SK-N-SH (cell line): ENCODE results near the gene VEGFA.

Experiments used
- CHD2 ChIP-seq: fragments of 150-350 bp; IDR thresholded peaks from 2 replicates; pipeline ENCODE4 v1.6.1; 2018; ENCODE audit warnings: low read length; ENCODE audit not compliant: partially characterized antibody
- EP300 ChIP-seq, 2 experiments: IDR thresholded peaks; 2 replicates each; pipeline versions ENCODE4 v1.4.0 to v1.6.1; 2012; ENCODE audit warnings: borderline replicate concordance in 1 of 2, low read depth in 1 of 2, low read length in 1 of 2
- EZH2phosphoT487 ChIP-seq: fragments of 200-600 bp; sonication (generic); IDR thresholded peaks from 2 replicates; pipeline ENCODE4 v1.6.1; 2017; ENCODE audit warnings: low read depth, mixed run types, mild to moderate bottlenecking, antibody characterized with exemption, moderate library complexity, borderline replicate concordance
- FOXJ3 ChIP-seq: sonication (generic); formaldehyde crosslinking; IDR thresholded peaks from 2 replicates; pipeline ENCODE4 v1.5.1; 2020; ENCODE audit warnings: mild to moderate bottlenecking, missing genetic modification reagents
- GABPA ChIP-seq: IDR thresholded peaks from 2 replicates; pipeline ENCODE4 v1.4.0; 2012; ENCODE audit warnings: low read depth, mild to moderate bottlenecking
- MEF2A ChIP-seq: IDR thresholded peaks from 2 replicates; pipeline ENCODE4 v1.4.0; 2012; ENCODE audit warnings: low read depth, borderline replicate concordance
- RCOR1 ChIP-seq: fragments of 150-350 bp; IDR thresholded peaks from 2 replicates; pipeline ENCODE4 v1.6.1; 2017; ENCODE audit warnings: antibody characterized with exemption, low read length
- REST ChIP-seq: IDR thresholded peaks from 2 replicates; pipeline ENCODE4 v1.6.1; 2012; ENCODE audit warnings: mild to moderate bottlenecking, low read depth, low read length, moderate library complexity
- SMC3 ChIP-seq: IDR thresholded peaks from 2 replicates; pipeline ENCODE4 v1.6.1; 2012; ENCODE audit warnings: low read depth, low read length, improper control_type of control experiment
- TAF1 ChIP-seq: IDR thresholded peaks from 2 replicates; pipeline ENCODE4 v1.6.1; 2012; ENCODE audit warnings: low read depth, mild to moderate bottlenecking, low read length, moderate library complexity, borderline replicate concordance
- TF ChIP-seq, protein P1 (sequence below): fragments of 200-600 bp; sonication (generic); IDR thresholded peaks from 2 replicates; pipeline ENCODE4 v1.6.1; 2017; ENCODE audit warnings: antibody characterized with exemption, mild to moderate bottlenecking, moderate library complexity

- TF ChIP-seq EP300 (IDR thresholded peaks at IDR 0.05; ENCODE audit: borderline replicate concordance in 1 of 2, low read depth in 1 of 2, low read length in 1 of 2): no peak
- TF ChIP-seq, protein P1, sequence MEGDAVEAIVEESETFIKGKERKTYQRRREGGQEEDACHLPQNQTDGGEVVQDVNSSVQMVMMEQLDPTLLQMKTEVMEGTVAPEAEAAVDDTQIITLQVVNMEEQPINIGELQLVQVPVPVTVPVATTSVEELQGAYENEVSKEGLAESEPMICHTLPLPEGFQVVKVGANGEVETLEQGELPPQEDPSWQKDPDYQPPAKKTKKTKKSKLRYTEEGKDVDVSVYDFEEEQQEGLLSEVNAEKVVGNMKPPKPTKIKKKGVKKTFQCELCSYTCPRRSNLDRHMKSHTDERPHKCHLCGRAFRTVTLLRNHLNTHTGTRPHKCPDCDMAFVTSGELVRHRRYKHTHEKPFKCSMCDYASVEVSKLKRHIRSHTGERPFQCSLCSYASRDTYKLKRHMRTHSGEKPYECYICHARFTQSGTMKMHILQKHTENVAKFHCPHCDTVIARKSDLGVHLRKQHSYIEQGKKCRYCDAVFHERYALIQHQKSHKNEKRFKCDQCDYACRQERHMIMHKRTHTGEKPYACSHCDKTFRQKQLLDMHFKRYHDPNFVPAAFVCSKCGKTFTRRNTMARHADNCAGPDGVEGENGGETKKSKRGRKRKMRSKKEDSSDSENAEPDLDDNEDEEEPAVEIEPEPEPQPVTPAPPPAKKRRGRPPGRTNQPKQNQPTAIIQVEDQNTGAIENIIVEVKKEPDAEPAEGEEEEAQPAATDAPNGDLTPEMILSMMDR: no peak
- TF ChIP-seq EZH2phosphoT487: no peak
- no peak for TF ChIP-seq REST
- TF ChIP-seq SMC3: no peak
- TF ChIP-seq CHD2: no peak
- no peak for TF ChIP-seq MEF2A
- no peak for TF ChIP-seq RCOR1
- TF ChIP-seq GABPA: no peak
- TF ChIP-seq FOXJ3 (CRISPR knock-in tag): no peak
- TF ChIP-seq TAF1: no peak
Measured at GRCh38 chr6:43740961-43741764, 28.8 kb upstream of the VEGFA start.
